T47D (cell line): ENCODE measurements around the gene PRAMEF26.
"Not testable (repeated sequence)": the region's sequence is repeated elsewhere in the genome, so short reads cannot be mapped to it uniquely, and the experiment has no call there.

Experiments used
- DNase-seq, 2 experiments: peaks; one replicate each; pipeline versions ENCODE4 v3.0.0 to v3.0.0-alpha.2; 2011 to 2012; ENCODE audit warnings: low read depth in 1 of 2, low spot score in 1 of 2
- in situ Hi-C: cut with HindIII; loops from 2 replicates; pipeline ENCODE4 v1.10.0; 2016; ENCODE audit warnings: low sequenced_read_pairs, low pct_unique_long_range_greater_than_20kb

Gene PRAMEF26

DNA sequence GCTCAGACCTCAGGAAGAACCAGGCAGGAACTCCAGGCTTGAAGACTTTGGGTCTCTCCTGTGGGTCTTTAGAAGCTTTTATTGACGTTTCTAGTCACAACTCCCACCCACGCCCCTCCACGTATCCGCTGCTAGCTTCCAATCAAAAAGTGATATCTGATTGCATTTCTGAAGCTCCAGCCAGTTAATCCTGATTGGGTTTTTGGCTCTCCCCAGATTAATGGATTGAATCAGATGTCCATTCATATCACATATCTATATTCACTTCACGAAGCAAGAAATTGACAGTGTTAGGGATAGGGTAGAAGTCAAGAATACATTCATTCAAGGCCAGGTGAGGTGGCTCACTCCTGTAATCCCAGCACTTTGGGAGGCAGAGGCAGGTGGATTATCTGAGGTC lies at the start of gene PRAMEF26:
TSS of gene PRAMEF26 (minus strand) at position 101 of the 400 bp plus-strand sequence. CDS start 2,914 bp downstream, outside the sequence.
- in situ Hi-C loops, DNase-seq: not testable (repeated sequence)

DNA sequence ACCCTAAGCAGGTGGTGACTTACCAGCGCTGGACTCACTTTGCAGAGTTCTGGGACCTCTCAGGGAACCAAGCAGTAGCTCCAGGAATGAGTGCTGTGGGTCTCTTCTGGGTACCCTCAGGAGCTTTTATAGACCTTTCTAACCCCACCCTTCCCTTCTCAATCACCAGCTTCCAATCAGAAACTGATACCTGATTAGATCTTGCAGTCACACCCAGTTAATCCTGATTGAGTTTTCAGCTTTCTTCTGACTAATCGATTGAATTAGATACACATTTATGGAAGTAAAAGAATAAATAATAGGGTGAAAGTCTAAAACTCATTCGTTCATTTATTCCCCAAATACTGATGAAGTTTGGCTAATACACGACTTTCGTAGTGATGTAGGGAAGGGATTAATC lies 45.5 kb upstream of the PRAMEF26 start, which contains the start of gene PRAMEF13:
TSS of gene PRAMEF13 (minus strand) at position 101 of the 400 bp plus-strand sequence. CDS start 1,820 bp downstream, outside the sequence.
- in situ Hi-C loops, DNase-seq: not testable (repeated sequence)

DNA sequence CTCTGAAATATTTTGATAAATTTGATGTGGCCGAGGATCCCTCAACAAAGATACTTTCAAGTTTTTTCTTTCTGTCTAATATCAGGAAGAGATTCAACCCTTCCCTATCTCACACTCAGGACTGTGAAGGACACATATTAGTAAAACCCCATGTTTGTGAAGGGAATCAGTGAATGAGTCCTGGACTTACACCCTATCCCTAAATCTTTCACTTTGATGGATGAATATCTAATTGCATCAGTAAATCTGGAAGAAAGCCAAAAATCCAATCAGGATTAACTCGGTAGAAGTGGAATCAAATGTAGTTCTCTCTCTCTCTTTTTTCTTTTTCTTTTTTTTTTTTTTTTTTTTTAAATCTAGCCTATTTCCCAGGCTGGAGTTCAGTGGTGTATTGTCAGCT lies 15.7 kb upstream of the PRAMEF26 start, which contains the start of gene PRAMEF9:
TSS of gene PRAMEF9 (plus strand) at position 301 of the 400 bp plus-strand sequence. CDS start 3,433 bp downstream, outside the sequence.
- in situ Hi-C loops, result not testable (repeated sequence)

DNA sequence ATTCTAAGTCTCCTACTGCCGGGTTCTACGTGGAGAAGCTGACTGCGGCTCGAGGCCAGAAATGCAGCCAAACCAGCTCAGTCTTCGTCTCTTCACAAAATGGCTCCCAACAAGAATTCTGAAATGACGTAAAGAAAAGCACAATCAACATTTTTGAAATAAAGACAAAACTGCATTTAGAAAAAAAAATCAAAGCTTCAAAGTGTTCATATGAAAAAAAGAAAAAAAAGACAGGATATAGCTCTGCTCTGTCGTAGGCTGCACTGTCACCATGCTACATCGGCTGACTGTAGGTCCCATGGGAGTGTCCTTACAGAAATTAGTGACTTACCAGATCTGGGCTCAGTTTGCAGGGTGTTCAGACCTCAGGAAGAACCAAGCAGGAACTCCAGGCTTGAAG lies 9.7 kb upstream of the PRAMEF26 start, which contains the start of gene HNRNPCL4:
TSS of gene HNRNPCL4 (minus strand) at position 101 of the 400 bp plus-strand sequence. CDS start 164 bp downstream, outside the sequence.
- DNase-seq, in situ Hi-C loops: not testable (repeated sequence)

More for the DNA sequence above, 15.7 kb upstream of the PRAMEF26 start, which contains the start of gene PRAMEF9:
- DNase-seq, result not testable (repeated sequence)

DNA sequence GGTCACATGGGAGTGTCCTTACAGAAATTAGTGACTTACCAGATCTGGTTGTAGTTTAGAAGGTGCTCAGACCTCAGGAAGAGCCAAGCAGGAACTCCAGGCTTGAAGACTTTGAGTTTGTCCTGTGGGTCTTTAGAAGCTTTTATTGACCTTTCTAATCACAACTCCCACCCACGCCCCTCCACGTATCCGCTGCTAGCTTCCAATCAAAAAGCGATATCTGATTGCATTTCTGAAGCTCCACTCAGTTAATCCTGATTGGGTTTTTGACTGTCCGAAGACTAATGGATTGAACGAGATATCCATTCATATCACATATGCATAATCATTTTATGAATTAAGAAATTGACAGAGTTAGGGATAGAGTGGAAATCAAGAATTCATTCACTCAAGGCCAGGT lies 39.1 kb downstream of the PRAMEF26 start, which contains the start of gene HNRNPCL2:
TSS of gene HNRNPCL2 (minus strand) at position 101 of the 400 bp plus-strand sequence. CDS start 454 bp downstream, outside the sequence.
- in situ Hi-C loops, DNase-seq: not testable (repeated sequence)
